Sigmoid colon (tissue), 7 donors: ENCODE data around the gene NR1H2. TPM values are rescaled to one million over a fixed set of nuclear protein-coding genes. Genes with fewer than 3 reads are reported as not detected.
"Not testable (repeated sequence)": the region's sequence is repeated elsewhere in the genome, so short reads cannot be mapped to it uniquely, and the experiment has no call there.

Source experiments
- DNase-seq: peaks from one replicate; pipeline ENCODE4 v3.0.0-alpha.2; 2019
- H3K27ac ChIP-seq, 4 donors: fragments of 200-600 bp; sonication (generic); one replicate each; pipeline ENCODE4 v1.5.1; 2016 to 2019; ENCODE audit warnings: mild to moderate bottlenecking in 1 of 4
- H3K27me3 ChIP-seq, 3 donors: fragments of 200-600 bp; sonication (generic); one replicate each; pipeline ENCODE4 v1.5.1; 2019; ENCODE audit warnings: mild to moderate bottlenecking in 1 of 3
- H3K36me3 ChIP-seq, 4 donors: fragments of 200-600 bp; sonication (generic); one replicate each; pipeline ENCODE4 v1.5.1; 2016 to 2019
- H3K4me1 ChIP-seq, 4 donors: fragments of 200-600 bp; sonication (generic); one replicate each; pipeline ENCODE4 v1.5.1; 2017 to 2019
- H3K4me3 ChIP-seq, 4 donors: fragments of 200-600 bp; sonication (generic); one replicate each; pipeline ENCODE4 v1.5.1; 2017 to 2019; ENCODE audit warnings: mild to moderate bottlenecking in 2 of 4, moderate library complexity in 1 of 4
- H3K9me3 ChIP-seq, 4 donors: fragments of 200-600 bp in 3 of 4; sonication (generic) in 3 of 4; one replicate each; pipeline versions ENCODE4 v1.5.1 to v1.6.1; 2013 to 2019
- EP300 ChIP-seq, 4 donors: sonication (generic); formaldehyde crosslinking; IDR thresholded peaks; one replicate each; pipeline ENCODE4 v1.6.1; 2017; ENCODE audit warnings: antibody characterized with exemption in 4 of 4
- POLR2A ChIP-seq, 2 donors: fragments of 450-650 bp; IDR thresholded peaks; one replicate each; pipeline ENCODE4 v1.6.1; 2016; ENCODE audit warnings: antibody characterized with exemption in 2 of 2, mild to moderate bottlenecking in 2 of 2, moderate library complexity in 2 of 2
- POLR2AphosphoS5 ChIP-seq, 4 donors: sonication (generic); formaldehyde crosslinking; IDR thresholded peaks; one replicate each; pipeline ENCODE4 v1.6.1; 2017; ENCODE audit warnings: antibody characterized with exemption in 4 of 4
- WGBS, 2 donors: extraction: QIAGEN DNeasy Blood & Tissue Kit; methylation state at CpG; one replicate each; pipeline ENCODE4 v1.1.7; 2013; 5-methylcytosine and 5-hydroxymethylcytosine counted together
- intact Hi-C: fragments of 100-400 bp; cut with DNase I; formaldehyde crosslinking; loops from one replicate; pipeline ENCODE4 v1.15.1; 2023
- polyA plus RNA-seq, 3 donors: library from polyadenylated mRNA; stranded (reverse); fragments of 200-250 nt; gene quantifications; one replicate each; pipeline ENCODE4 v1.2.3, GENCODE V29; 2013
- total RNA-seq, 4 donors: library from RNA; depleted of rRNA; stranded (reverse); fragments of >200 nt; gene quantifications; one replicate each; pipeline ENCODE4 v1.1.0, GENCODE V29; 2016
- TF ChIP-seq, protein P1 (sequence below), 4 experiments: fragments of 450-650 bp in 3 of 4; fragments of 200-600 bp in 1 of 4; IDR thresholded peaks; one replicate each; pipeline ENCODE4 v1.5.1; 2016 to 2019; ENCODE audit warnings: antibody characterized with exemption in 4 of 4, mild to moderate bottlenecking in 3 of 4, moderate library complexity in 2 of 4
- donor health status: healthy with polysubstance abuse.
- donor health status: Bipolar disorder and iron deficiency.
- donor health status: healthy.

NR1H2 gene
- total and polyA plus RNA-seq, 7 donors: 58.9 to 143 (median 92.5) TPM

DNA sequence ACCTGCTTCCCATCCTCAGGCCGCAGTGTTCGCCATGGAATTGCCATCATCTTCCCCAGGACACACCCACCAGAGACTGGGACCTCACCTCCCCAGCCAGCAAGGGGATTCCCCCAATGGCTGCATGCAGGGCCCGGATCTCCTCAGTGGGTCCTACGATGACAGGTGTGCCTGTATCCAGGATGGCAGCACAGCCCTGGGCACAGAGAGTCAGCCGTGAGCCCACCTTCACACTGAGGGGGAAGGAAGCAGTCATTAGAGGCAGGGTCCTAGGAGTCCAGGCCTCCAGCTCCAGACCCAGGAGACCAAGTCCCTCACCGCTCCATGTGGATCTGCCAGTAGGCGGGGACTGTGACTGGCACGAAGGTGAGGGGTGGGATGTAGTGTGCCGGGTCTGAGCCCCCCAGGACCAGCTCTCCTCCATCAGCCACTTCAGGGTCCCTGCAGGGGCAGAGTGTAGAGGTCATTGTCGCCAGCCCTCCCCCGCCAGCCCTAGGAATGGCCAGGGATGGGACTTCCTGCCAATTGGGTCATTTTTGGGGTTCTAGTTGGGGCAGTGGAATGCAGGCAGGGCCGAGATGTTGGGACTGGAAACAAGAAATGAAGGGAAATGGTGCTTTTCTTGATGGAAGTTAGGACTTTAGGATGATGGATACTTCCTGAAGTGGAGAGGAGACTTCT is 41.4 kb upstream of the NR1H2 start:
- Histone ChIP-seq H3K27me3 (peaks cover 26 to 53% (median 48%) of the 10 kb centered on the region in 3 donors), H3K27ac (no peak overlapping the region), H3K4me3 (no peak overlapping the region), H3K36me3 (no peaks in the 10 kb centered on the region), H3K9me3 (no peaks in the 10 kb centered on the region), H3K4me1 (peaks cover 0 to 28% (median 24%) of the 10 kb centered on the region in 4 donors)
- intact Hi-C loops: no loop called here
- 92 to 94% methylated on average over 12 of the region's 12 CpGs for WGBS, 2 donors
- TF ChIP-seq POLR2AphosphoS5 (IDR thresholded peaks at IDR 0.05) (no peak), POLR2A (IDR thresholded peaks at IDR 0.05) (no peak), EP300 (IDR thresholded peaks at IDR 0.05) (no peak)
- TF ChIP-seq, protein P1, sequence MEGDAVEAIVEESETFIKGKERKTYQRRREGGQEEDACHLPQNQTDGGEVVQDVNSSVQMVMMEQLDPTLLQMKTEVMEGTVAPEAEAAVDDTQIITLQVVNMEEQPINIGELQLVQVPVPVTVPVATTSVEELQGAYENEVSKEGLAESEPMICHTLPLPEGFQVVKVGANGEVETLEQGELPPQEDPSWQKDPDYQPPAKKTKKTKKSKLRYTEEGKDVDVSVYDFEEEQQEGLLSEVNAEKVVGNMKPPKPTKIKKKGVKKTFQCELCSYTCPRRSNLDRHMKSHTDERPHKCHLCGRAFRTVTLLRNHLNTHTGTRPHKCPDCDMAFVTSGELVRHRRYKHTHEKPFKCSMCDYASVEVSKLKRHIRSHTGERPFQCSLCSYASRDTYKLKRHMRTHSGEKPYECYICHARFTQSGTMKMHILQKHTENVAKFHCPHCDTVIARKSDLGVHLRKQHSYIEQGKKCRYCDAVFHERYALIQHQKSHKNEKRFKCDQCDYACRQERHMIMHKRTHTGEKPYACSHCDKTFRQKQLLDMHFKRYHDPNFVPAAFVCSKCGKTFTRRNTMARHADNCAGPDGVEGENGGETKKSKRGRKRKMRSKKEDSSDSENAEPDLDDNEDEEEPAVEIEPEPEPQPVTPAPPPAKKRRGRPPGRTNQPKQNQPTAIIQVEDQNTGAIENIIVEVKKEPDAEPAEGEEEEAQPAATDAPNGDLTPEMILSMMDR (IDR thresholded peaks at IDR 0.05): no peak
- no peak for DNase-seq

DNA sequence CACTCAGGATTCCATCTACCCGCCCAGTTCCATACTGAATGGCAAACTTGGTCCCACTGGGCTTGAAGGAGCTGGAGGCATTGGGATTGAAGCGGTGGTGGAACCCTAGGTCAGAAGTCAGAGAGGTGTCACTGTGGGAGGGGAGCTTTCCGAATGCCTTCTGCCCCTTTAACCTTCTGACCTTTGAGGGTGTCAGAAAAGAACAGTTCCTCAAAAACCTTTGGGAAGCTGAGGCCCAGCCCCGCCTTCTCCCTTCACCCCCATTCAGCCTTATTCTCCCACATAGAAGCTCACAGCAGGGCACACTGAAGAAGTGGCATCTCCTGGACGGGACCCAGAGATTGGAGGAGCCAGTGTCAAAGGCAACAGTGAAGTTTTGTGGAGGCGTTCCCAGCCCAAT is 39.2 kb upstream of the NR1H2 start:
- Histone ChIP-seq H3K4me1 (peaks cover 0 to 15% (median 14%) of the 10 kb centered on the region in 4 donors), H3K27me3 (peaks cover 14 to 32% (median 31%) of the 10 kb centered on the region in 3 donors)
- DNase-seq, H3K36me3 ChIP-seq, intact Hi-C loops, H3K27ac ChIP-seq, H3K9me3 ChIP-seq, H3K4me3 ChIP-seq: not testable (repeated sequence)
- 89 to 92% methylated on average over 6 of the region's 6 CpGs for WGBS, 2 donors

DNA sequence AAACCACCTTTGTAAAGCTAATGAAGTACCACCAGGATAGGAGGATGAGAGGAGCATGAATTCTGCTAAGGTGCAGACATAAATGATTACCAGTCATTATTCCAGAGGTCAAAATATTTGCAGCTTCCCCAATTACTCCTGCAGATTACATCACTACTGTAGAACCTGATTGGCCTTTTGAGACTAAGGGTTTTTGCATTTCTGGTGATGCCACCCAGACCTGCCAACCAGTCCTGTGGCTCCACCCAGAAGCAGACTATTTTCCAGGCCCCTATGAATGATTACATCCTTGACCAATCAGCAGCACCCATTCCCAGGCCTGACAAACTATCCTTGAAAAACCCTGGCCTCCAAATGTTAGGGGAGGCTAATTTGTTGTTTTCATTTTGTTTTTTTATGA is 35.9 kb upstream of the NR1H2 start:
- peaks cover 0 to 3% (median under 1%) of the 10 kb centered on the region in 4 donors for H3K9me3 ChIP-seq
- no peak overlapping the region for H3K27ac ChIP-seq
- H3K36me3 ChIP-seq: no peaks in the 10 kb centered on the region
- no peaks in the 10 kb centered on the region for H3K27me3 ChIP-seq
- no peak for DNase-seq
- TF ChIP-seq EP300 (IDR thresholded peaks at IDR 0.05) (no peak), POLR2A (IDR thresholded peaks at IDR 0.05) (no peak), POLR2AphosphoS5 (IDR thresholded peaks at IDR 0.05) (no peak)
- TF ChIP-seq, protein P1 (IDR thresholded peaks at IDR 0.05): no peak
- no peak overlapping the region for H3K4me3 ChIP-seq
- intact Hi-C loops: no loop called here
- H3K4me1 ChIP-seq: no peaks in the 10 kb centered on the region

DNA sequence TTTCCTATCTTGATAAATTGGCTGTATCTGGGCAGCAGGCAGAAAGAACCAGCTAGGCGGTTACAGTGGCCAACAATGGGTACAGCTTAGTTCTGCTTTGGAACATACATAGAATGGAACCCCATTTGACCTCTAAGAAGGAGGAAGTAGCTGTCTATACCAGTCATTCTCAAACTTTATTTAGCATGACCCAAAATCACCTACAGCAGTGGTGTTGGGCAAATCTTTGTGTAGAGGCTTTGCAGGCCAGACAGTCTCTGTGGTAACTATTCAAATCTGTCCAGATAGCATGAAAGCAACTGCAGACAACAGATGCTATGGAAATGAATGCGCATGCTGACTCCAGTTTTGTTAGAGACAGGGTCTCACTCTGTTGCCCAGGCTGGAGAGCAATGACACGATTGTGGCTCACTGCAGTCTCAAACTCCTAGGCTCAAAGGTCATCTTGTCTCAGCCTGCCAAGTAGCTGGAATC is 35.1 kb upstream of the NR1H2 start:
- Histone ChIP-seq H3K4me1 (no peaks in the 10 kb centered on the region), H3K27me3 (no peaks in the 10 kb centered on the region), H3K27ac (no peak overlapping the region), H3K9me3 (peaks cover 0 to 5% (median 2%) of the 10 kb centered on the region in 4 donors), H3K4me3 (no peak overlapping the region), H3K36me3 (no peaks in the 10 kb centered on the region)
- intact Hi-C loops: no loop called here
- no peak for DNase-seq
- TF ChIP-seq POLR2A (IDR thresholded peaks at IDR 0.05) (no peak), POLR2AphosphoS5 (IDR thresholded peaks at IDR 0.05) (no peak), EP300 (IDR thresholded peaks at IDR 0.05) (no peak)
- TF ChIP-seq, protein P1 (IDR thresholded peaks at IDR 0.05): no peak
- 72 to 88% methylated on average over 3 of the region's 3 CpGs for WGBS, 2 donors

DNA sequence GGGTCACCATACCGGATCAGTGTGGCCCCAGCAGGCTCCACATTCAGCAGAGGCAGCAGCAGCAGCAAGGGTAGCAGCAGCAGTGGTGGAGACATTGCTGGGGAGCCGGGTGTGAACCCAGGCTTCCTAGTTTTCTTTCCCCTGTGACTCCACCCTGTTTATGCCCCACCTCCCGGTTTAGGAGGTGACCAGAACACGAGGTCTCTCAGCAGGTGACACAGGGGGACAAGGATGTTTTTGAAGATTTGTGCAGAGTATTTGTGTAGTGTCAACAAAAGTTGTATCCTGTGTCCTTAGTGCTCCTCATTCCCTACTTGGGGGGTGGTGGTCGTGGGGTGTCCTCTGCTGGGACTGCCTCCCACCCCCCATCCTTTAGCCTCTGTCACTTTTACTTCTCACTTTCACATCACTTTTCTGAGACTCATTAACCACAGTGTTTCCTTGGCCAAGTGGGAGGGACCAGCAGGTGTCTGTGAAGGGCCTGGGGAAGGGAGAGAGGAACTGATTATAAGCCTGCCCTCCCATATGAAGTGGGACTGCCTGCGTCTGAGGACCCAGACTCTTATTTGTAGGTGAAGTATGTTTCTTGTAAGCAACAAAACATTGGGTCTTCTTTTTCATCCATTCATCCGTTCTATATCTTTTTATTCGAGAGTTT is 31.5 kb upstream of the NR1H2 start:
- Histone ChIP-seq H3K4me3 (no peak overlapping the region), H3K9me3 (peaks cover 0 to 5% (median 2%) of the 10 kb centered on the region in 4 donors), H3K27ac (no peak overlapping the region), H3K36me3 (no peaks in the 10 kb centered on the region), H3K4me1 (no peaks in the 10 kb centered on the region), H3K27me3 (no peaks in the 10 kb centered on the region)
- intact Hi-C loops: no loop called here
- 59 to 60% methylated on average over 8 of the region's 8 CpGs for WGBS, 2 donors
- no peak for DNase-seq
- TF ChIP-seq POLR2A (IDR thresholded peaks at IDR 0.05): no peak
- TF ChIP-seq EP300 (IDR thresholded peaks at IDR 0.05): no peak
- TF ChIP-seq, protein P1 (IDR thresholded peaks at IDR 0.05): no peak
- no peak for TF ChIP-seq POLR2AphosphoS5 (IDR thresholded peaks at IDR 0.05)

DNA sequence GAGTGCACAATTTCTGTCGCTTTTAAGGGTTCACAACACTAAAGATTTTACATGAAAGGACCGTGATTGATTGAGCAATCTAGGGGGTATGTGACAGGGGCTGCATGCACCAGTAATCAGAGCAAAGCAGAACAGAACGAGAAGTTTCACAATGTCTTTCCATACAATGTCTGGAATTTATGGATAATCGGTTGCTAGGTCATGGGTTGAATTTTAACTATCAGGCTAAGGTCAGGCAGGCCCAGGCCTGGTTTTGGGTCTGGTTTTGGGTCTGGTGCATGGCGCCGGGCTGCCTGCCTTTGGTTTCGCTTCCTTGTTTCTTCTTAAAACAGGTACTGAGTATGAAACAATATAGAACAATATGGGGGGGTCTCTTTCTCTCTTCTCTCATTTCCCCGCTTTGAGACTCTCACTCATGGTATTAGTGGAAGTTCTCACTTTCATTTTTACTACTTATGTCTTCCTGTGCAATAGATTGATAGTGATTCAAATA is 29.1 kb upstream of the NR1H2 start:
- H3K27me3 ChIP-seq, H3K27ac ChIP-seq, H3K36me3 ChIP-seq, H3K4me3 ChIP-seq, H3K9me3 ChIP-seq, H3K4me1 ChIP-seq, DNase-seq, intact Hi-C loops: not testable (repeated sequence)
- WGBS, 2 donors: 52 to 81% methylated on average over 8 of the region's 8 CpGs
